Epithelial cell of prostate (primary cell): ENCODE measurements around the gene PITPNM1.
"Not testable (repeated sequence)": the region's sequence is repeated elsewhere in the genome, so short reads cannot be mapped to it uniquely, and the experiment has no call there.

Experiments
- DNase-seq: peaks from one replicate; pipeline ENCODE4 v3.0.0-alpha.2; 2011; ENCODE audit warnings: low read depth, low spot score
- H3K27ac ChIP-seq: fragments of 450-650 bp; 2 replicates; pipeline ENCODE4 v1.5.1; 2017; ENCODE audit warnings: mild to moderate bottlenecking

The PITPNM1 gene

DNA sequence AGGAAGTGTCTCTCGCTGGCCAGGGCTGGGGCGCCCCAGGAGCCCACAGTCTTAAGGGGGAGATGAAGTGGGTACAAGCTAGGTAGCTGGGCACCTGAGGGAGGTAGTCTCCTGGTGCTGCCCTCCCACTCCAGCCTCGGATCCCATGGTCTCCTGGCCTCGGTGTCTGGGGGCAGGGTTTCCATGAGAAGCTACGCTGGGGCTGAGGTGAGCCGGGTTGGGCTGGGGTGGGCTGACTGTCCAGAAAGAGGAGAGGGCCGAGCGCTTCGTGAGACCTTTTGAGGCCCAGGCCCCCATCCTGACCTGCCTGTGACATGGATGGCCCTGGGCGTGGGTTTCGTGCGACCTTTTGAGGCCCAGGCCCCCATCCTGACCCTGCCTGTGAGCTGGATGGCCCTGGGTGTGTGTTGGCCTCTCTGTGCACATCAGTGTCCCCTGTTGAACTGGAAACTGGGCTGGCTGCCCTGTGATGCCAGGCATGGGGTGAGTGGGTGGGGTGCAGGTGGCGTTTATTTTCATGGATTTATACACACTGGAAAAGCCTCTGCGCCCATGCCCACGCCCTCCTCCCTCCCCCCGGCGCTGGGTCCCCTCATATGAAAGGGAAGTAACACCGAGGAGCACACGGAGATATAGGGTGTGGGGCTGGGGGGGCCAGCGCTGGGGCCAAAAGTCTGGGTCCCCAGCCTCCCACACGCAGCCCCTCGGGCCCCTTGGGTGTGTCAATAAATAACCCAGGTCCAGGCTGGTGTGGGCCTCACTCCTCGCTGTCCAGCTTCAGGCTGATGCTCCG, 13.7 kb downstream of the PITPNM1 start:
- DNase-seq, result no peak
- no peak overlapping the region for H3K27ac ChIP-seq

- no peak for DNase-seq
- H3K27ac ChIP-seq, result no peak overlapping the region
Measured at GRCh38 chr11:67490727-67491065, 14.5 kb downstream of the PITPNM1 start.

GRCh38 chr11:67489885-67490726, 15.1 kb downstream of the PITPNM1 start:
- no peak overlapping the region for H3K27ac ChIP-seq
- no peak for DNase-seq

DNA sequence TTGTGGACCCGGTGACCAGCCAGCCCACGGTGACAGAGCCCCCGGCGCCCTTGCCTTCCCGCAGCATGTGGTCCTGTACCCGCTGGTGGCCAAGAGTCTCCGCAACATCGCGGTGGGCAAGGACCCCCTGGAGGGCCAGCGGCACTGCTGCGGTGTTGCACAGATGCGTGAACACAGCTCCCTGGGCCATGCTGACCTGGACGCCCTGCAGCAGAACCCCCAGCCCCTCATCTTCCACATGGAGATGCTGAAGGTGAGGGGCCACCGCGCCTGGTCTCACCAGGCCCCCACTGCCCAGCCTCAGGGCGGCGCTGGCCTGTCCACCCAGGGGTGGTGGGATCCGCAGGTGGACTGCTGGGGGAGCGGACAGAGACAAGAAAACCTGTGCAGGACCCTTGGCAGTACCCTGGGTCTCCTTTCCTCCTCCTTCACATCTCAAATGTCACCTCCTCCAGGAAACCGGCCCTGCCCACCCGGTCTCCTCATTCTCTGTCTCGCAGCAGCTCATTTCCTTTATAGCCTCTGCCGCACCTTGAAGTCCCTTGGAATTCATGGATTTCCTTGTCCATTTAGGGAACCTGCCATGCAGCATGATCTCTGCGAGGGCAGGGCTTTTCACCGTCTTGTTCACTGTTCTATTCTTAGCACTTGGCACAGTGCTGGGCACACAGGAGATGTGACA, 15.8 kb downstream of the PITPNM1 start:
- H3K27ac ChIP-seq, result no peak overlapping the region
- DNase-seq, result no peak

- H3K27ac ChIP-seq, result no peak overlapping the region
- DNase-seq, result no peak
Measured at GRCh38 chr11:67486481-67487195, 18.5 kb downstream of the PITPNM1 start.

GRCh38 chr11:67485873-67486361, 19.2 kb downstream of the PITPNM1 start:
- DNase-seq, H3K27ac ChIP-seq: not testable (repeated sequence)

DNA sequence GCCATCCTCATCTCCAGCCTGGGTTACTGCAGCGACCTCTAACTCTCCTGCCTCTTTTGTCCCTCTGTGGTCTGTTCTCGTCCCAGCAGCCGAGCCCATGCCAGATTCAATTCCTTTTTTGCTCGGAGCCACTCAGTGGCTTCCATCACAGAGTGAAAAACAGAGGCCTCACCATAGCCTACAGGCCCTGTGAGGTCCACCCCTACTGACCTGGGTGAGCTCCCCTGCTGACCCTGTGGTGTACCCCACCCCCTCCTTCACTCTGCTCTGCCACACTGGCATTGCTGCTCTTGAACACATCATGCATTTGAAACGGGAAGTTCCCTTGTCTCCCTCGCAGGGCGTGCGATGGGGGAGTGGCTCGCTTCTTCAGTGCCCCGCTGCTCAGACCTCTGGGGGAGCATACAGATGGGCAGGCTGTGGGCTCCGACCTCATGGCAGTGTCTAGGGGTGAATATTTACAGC, 20.3 kb downstream of the PITPNM1 start:
- H3K27ac ChIP-seq, result no peak overlapping the region
- DNase-seq, result no peak

- no peak overlapping the region for H3K27ac ChIP-seq
- DNase-seq, result no peak
Measured at GRCh38 chr11:67483831-67484665, 21.1 kb downstream of the PITPNM1 start.

DNA sequence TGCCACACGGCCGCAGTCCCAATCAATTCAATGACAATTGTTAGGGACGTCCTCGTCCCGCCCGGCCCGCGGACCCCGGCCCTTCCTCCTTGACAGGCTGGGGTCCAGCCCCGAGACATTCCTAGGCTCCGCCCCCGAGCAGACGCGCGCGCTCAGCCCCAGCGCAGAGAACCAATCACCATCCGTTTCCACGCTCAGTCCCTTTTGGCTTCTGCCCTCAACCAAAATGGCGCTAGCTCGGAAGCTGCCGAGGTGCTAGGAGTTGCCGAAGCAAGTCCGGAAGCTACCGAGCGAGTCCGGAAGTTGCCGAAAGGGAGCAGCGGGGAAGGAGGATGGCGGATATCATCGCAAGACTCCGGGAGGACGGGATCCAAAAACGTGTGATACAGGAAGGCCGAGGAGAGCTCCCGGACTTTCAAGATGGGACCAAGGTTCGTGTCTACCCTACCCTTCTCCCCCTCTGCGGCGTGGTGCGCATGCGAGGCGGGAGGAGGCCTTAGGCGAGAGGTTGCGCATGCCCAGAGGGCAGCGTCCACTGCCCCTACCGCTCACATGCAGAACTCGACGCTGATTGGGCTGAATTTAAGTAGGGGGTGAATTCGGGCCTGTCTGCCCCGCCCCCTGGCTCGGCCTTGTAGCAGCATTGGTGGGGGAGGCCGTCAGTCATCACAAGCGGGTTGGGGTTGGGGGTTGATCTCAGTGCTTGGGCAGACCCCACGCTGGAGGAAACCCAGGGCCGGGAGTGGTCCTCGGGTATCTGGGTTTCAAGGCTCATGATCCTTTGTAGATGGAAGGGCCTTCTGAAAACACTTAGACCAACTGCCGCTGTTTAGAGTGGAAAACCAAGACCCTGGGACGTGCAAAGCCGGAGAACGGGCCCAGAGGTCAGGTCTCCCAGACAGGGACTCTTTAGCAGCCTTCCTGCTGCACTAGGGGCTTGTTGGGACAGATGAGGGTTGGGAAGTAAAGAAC, 22.1 kb downstream of the PITPNM1 start, which contains the start of gene AIP:
Gene AIP, plus strand, starts transcription at position 200 of the 972 bp plus-strand sequence. Its CDS starts 133 bp downstream, at position 333.
- peak; percentile 86 for DNase-seq
- peak within 1 kb of the TSS; percentile 56 for H3K27ac ChIP-seq

- DNase-seq, result no peak
- H3K27ac ChIP-seq, result peak overlapping the region; percentile 56
Measured at GRCh38 chr11:67482275-67482826, 22.8 kb downstream of the PITPNM1 start.

DNA sequence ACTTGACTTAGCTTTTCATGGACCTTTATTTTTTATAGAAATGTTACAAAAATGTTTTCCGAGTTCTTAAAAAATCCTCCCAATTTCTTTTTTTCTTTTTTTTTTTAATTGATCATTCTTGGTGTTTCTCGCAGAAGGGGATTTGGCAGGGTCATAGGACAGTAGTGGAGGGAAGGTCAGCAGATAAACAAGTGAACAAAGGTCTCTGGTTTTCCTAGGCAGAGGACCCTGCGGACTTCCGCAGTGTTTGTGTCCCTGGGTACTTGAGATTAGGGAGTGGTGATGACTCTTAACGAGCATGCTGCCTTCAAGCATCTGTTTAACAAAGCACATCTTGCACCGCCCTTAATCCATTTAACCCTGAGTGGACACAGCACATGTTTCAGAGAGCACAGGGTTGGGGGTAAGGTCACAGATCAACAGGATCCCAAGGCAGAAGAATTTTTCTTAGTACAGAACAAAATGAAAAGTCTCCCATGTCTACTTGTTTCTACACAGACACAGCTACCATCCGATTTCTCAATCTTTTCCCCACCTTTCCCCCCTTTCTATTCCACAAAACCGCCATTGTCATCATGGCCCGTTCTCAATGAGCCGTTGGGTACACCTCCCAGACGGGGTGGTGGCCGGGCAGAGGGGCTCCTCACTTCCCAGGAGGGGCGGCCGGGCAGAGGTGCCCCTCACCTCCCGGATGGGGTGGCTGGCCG, 27.7 kb downstream of the PITPNM1 start:
- not testable (repeated sequence) for H3K27ac ChIP-seq, DNase-seq

DNA sequence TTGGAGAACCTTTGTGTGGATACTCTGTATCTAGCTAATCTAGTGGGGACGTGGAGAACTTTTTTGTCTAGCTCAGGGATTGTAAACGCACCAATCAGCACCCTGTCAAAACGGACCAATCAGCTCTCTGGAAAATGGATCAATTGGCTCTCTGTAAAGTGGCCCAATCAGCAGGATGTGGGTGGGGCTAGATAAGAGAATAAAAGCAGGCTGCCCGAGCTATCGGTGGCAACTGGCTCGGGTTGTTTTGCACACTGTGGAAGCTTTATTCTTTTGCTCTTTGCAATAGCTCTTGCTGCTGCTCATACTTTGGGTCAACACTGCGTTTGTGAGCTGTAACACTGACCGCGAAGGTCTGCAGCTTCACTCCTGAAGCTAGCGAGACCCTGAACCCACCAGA, 28.5 kb downstream of the PITPNM1 start:
- not testable (repeated sequence) for H3K27ac ChIP-seq, DNase-seq

DNA sequence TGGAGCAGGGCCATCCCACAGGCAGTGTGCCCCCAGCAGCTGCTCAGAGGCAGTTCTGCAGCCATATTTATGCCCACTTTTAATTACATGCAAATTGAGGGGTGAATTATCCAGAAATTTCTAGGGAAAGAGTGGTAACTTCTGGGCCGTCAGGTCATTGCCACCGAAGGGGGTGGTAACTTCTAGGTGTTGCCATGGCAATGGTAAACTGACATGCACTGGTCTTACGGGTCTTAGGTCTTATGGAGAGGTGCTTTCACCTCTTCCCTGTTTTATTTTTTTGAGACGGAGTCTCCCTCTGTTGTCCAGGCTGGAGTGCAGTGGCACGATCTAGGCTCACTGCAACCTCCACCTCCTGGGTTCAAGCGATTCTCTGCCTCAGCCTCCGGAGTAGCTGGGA, 32.3 kb downstream of the PITPNM1 start:
- no peak overlapping the region for H3K27ac ChIP-seq
- DNase-seq, result no peak

DNA sequence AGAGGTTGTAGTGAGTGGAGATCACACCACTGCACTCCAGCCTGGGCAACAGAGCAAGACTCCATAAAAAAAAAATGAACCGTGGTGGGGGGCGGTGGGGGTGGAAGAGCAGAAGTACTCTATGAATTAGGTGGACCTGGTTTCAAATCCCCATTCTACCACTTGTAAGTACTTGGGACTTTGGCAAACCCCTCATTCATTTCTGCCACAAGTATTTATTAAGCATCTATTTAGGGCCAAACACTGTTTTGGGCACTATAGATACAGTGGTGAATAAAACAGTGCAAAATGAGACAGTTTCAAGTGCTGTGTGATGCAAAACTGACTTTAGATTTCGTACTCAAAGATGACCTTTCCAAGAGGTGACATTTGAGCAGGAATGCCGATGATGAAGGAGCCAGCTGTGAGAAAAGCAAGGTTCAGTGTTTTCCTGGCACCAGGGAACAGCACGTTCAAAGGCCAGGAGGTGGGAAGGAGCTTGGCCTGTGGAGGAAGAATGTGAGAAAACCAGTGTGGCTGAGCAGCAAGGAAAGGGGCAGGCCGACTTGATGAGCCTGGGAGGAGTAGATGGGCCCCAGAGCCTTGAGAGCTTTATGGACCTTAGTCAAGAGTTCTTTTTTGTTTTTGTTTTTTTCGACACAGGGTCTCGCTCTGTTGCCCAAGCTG, 34.7 kb downstream of the PITPNM1 start:
- no peak overlapping the region for H3K27ac ChIP-seq
- DNase-seq, result no peak

GRCh38 chr11:67469508-67469811, 35.7 kb downstream of the PITPNM1 start:
- H3K27ac ChIP-seq, result peak overlapping the region; percentile 87
- DNase-seq, result no peak

GRCh38 chr11:67468759-67469507, 36.2 kb downstream of the PITPNM1 start, which contains the start of gene TMEM134:
TMEM134 (minus strand) TSS chr11:67469251; CDS start chr11:67469192, 59 bp downstream.
- peak within 1 kb of the TSS; percentile 87 for H3K27ac ChIP-seq
- peak; percentile 43 for DNase-seq
